Activated T-cell treated with anti-CD3 and anti-CD28 coated beads, Interleukin-2, amount 50 U/mL, for 24 hours (primary cell): ENCODE measurements around the gene GPR55.

ENCODE experiments used
- DNase-seq: peaks from one replicate; pipeline ENCODE4 v3.0.0-alpha.2; 2020
- H3K27ac Mint-ChIP-seq: 2 replicates; pipeline ENCODE4 v1.8.0; 2020; ENCODE audit warnings: mild to moderate bottlenecking, mixed read lengths
- H3K27me3 Mint-ChIP-seq: 2 replicates; pipeline ENCODE4 v1.8.0; 2020; ENCODE audit warnings: mixed read lengths
- H3K36me3 Mint-ChIP-seq: 2 replicates; pipeline ENCODE4 v1.8.0; 2020; ENCODE audit warnings: low read depth, mixed read lengths
- H3K4me1 Mint-ChIP-seq: 2 replicates; pipeline ENCODE4 v1.8.0; 2020; ENCODE audit warnings: low read depth, mixed read lengths
- H3K4me3 Mint-ChIP-seq: 2 replicates; pipeline ENCODE4 v1.8.0; 2020; ENCODE audit warnings: mild to moderate bottlenecking, moderate library complexity, mixed read lengths
- H3K9me3 Mint-ChIP-seq: 2 replicates; pipeline ENCODE4 v1.8.0; 2020; ENCODE audit warnings: mixed read lengths

Gene GPR55

GRCh38 chr2:230933521-230934180 lies 8.6 kb upstream of the GPR55 start:
- peaks cover 13% of the 10 kb centered on the region for H3K4me1 Mint-ChIP-seq
- no peak overlapping the region for H3K4me3 Mint-ChIP-seq
- DNase-seq = no peak
- H3K27me3 Mint-ChIP-seq = peaks cover 24% of the 10 kb centered on the region
- H3K36me3 Mint-ChIP-seq = peaks cover 8% of the 10 kb centered on the region
- no peak overlapping the region for H3K27ac Mint-ChIP-seq
- H3K9me3 Mint-ChIP-seq = peaks cover 17% of the 10 kb centered on the region

DNA sequence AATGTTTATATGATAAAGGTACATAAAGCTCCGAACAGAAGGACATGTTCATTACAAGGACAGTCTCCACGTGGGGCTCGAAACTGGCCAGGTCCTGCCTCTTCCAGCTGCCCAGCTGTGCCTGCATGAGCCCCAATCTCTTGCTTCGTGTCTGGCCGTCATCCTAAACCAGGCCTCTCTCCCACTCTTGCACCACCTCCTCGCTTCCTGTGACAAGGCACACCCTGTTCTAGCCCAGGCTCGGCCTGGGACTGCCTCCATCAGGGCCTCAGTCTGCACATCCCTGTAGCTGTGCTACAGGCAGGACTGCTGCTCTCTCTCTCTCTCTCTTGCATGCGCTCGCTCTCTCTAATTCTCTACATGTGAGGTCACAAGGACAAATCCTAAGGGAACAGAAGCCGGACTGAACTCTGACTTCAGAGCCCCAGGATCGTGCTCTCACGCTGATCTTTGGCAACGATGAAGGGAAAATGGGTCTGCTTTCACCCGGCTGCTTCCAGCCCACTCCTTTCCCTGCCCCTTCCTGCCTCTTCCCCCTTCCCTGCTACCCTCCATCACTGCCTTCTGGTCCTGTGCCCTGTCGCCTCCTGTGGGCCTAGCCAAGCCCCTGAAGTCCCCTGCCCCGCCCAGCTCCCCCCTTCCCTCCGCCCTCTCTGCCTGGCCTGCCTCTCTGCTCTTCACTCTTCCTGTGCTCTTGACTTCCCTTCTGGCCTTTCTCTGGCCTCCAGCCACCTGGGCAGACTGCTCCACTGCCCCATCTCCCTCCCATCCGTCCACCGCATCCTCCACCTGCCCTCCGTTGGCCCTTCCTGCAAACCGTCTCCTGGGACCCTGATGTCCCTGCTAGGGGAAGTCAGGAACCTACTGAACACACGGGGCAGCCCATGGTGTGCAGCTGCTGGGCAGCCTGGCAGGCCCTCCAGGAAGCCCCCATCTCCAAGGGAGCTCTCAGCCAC lies 7.8 kb upstream of the GPR55 start:
- no peak overlapping the region for H3K4me3 Mint-ChIP-seq
- H3K9me3 Mint-ChIP-seq = peaks cover 17% of the 10 kb centered on the region
- H3K36me3 Mint-ChIP-seq = peaks cover 8% of the 10 kb centered on the region
- DNase-seq = peak; percentile 36
- H3K27ac Mint-ChIP-seq = no peak overlapping the region
- peaks cover 24% of the 10 kb centered on the region for H3K27me3 Mint-ChIP-seq
- peaks cover 14% of the 10 kb centered on the region for H3K4me1 Mint-ChIP-seq

DNA sequence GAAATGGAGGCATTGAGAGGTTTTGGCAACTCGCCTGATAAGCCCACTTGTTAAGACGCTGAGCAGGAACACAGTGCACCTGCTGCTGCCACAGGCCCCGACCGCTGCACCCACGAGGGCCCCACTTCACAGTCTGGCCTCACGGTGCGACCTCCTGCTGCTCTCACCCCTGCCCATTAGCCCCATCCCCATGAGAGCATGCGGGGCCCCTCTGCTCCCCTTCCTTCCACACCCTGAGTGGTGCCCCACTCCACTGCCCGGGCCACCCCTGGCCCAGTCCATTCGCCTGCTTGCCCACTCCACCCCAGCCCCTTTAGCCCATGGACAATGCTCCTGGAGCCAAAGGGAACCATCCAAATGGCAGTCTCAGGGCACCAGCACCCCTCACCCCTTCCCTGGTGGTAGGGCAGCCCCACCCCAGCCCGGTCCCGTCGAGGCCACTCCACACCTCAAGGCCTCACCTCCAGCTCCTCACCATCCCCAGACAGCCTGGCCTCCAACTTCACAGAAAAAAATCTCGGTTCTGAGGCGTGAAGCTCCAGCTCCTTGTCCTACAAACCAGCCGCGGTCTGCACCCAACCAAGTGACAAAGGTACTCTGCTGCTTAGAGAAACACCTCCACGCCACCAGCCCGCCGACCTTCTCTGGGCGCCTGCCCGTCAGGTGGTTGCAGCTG lies 6.7 kb upstream of the GPR55 start:
- no peak overlapping the region for H3K27ac Mint-ChIP-seq
- H3K4me1 Mint-ChIP-seq = peaks cover 24% of the 10 kb centered on the region
- peak; percentile 31 for DNase-seq
- H3K27me3 Mint-ChIP-seq = peaks cover 27% of the 10 kb centered on the region
- H3K9me3 Mint-ChIP-seq = peaks cover 12% of the 10 kb centered on the region
- no peak overlapping the region for H3K4me3 Mint-ChIP-seq
- peaks cover 8% of the 10 kb centered on the region for H3K36me3 Mint-ChIP-seq

GRCh38 chr2:230930928-230931555 lies 6.0 kb upstream of the GPR55 start:
- DNase-seq = no peak
- H3K9me3 Mint-ChIP-seq = peaks cover 7% of the 10 kb centered on the region
- peaks cover 6% of the 10 kb centered on the region for H3K36me3 Mint-ChIP-seq
- H3K27me3 Mint-ChIP-seq = peaks cover 27% of the 10 kb centered on the region
- H3K27ac Mint-ChIP-seq = no peak overlapping the region
- peaks cover 27% of the 10 kb centered on the region for H3K4me1 Mint-ChIP-seq
- H3K4me3 Mint-ChIP-seq = no peak overlapping the region

DNA sequence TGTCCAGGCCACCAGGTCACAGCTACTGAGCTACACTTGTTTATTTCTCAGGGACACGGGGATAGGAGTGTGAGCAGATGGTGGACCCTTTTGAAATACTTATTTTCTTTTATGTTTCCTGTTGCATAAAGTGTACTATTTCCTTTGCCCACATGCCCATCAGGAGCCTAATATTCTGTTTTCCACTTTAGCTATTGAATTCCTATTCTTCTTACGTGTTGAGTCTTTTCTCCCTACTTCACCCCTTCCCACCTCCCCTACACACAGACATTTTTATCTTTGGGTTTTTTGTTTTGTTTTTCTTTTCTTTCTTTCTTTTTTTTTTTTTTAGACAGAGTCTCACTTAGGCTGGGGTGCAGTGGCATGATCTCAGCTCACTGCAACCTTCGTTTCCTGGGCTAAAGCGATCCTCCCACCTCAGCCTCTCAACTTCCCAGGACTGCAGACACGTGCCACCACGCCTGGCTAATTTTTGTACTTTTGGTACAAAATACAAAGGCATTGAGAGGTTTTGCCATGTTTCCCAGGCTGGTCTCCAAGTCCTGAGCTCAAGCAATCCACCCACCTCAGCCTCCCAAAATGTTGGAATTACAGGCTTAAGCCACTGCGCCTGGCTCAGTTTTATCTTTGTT lies 5.2 kb upstream of the GPR55 start:
- H3K36me3 Mint-ChIP-seq = peaks cover under 1% of the 10 kb centered on the region
- H3K27ac Mint-ChIP-seq = no peak overlapping the region
- H3K9me3 Mint-ChIP-seq = peaks cover under 1% of the 10 kb centered on the region
- DNase-seq = no peak
- peaks cover 35% of the 10 kb centered on the region for H3K4me1 Mint-ChIP-seq
- H3K27me3 Mint-ChIP-seq = peaks cover 22% of the 10 kb centered on the region
- no peak overlapping the region for H3K4me3 Mint-ChIP-seq

GRCh38 chr2:230929381-230930148 lies 4.5 kb upstream of the GPR55 start:
- DNase-seq = peak; percentile 31
- no peak overlapping the region for H3K4me3 Mint-ChIP-seq
- H3K4me1 Mint-ChIP-seq = peaks cover 42% of the 10 kb centered on the region
- H3K36me3 Mint-ChIP-seq = no peaks in the 10 kb centered on the region
- no peak overlapping the region for H3K27ac Mint-ChIP-seq
- peaks cover 20% of the 10 kb centered on the region for H3K27me3 Mint-ChIP-seq
- no peaks in the 10 kb centered on the region for H3K9me3 Mint-ChIP-seq

DNA sequence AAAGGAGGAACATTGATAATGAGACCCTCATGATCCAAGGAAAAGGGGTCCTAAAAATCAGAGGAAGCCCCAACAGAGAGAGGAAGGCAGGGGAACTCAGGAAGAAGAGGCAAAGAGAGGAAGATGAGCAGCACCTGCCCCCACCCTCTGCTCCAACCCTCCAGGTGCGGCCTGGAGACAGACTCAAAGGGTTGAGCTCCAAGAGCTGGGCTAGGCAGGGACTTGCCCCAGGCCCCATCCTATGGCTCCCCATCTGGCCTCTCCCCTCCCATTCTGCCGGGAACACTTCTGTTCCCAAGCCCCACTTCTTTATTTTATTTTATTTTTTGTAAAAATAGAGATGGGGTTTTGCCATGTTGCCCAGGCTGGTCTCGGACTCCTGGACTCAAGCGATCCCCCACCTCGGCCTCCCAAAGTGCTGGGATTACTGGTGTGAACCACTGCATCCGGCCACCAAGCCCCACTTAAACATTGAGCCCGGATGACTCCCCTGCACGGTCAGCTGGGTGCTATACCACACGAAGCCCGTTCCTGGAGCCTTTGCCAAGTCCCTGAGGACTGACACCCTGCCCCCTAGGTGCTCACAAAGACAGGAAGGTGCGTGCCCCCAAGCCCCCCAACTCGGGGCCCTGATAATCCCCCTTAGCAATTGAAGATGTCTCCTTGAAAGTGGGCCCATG lies 3.8 kb upstream of the GPR55 start:
- DNase-seq = peak; percentile 26
- no peaks in the 10 kb centered on the region for H3K36me3 Mint-ChIP-seq
- no peak overlapping the region for H3K4me3 Mint-ChIP-seq
- H3K4me1 Mint-ChIP-seq = peaks cover 49% of the 10 kb centered on the region
- no peaks in the 10 kb centered on the region for H3K9me3 Mint-ChIP-seq
- no peak overlapping the region for H3K27ac Mint-ChIP-seq
- peaks cover 14% of the 10 kb centered on the region for H3K27me3 Mint-ChIP-seq

DNA sequence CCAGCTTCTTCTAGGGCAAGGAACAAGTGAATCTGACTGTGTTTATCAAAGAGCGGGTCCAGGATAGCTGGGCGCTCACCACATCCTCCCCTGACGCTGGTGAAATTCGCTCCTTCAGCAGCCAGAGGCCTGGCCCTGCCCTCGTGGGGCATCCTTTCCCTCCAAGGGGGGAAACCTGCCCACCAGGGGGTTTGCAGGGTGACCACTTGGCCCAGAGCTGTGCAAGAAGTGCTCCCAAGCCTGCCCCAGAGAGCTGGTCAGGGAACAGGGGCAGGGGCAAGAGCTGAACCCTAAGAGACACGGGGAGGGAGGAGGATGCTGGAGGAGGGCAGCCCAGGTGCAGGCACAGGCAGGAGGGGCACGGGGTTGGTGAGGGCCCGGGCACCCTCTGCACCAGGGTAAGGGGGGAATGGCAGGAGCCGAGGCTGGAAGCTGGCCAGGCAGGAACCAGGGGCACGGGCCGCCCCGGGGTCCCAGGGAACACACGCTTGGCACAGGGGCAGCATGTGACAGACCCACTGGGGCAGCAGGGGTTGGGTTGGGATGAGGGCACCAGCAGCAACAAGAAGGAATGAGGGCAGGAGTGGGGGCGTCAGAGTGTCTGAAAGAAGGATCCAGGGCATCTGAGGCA lies 2.8 kb upstream of the GPR55 start:
- peak overlapping the region; percentile 29 for H3K4me3 Mint-ChIP-seq
- no peak overlapping the region for H3K27ac Mint-ChIP-seq
- peaks cover 14% of the 10 kb centered on the region for H3K27me3 Mint-ChIP-seq
- peak; percentile 42 for DNase-seq
- peaks cover 59% of the 10 kb centered on the region for H3K4me1 Mint-ChIP-seq
- H3K9me3 Mint-ChIP-seq = no peaks in the 10 kb centered on the region
- H3K36me3 Mint-ChIP-seq = no peaks in the 10 kb centered on the region

GRCh38 chr2:230925879-230926765 lies 1.1 kb upstream of the GPR55 start:
- Mint-ChIP-seq H3K36me3 (no peaks in the 10 kb centered on the region), H3K27ac (peak overlapping the region; percentile 96), H3K4me3 (peak overlapping the region; percentile 79), H3K9me3 (no peaks in the 10 kb centered on the region), H3K4me1 (peaks cover 63% of the 10 kb centered on the region), H3K27me3 (peaks cover 9% of the 10 kb centered on the region)
- peak; percentile 70 for DNase-seq

DNA sequence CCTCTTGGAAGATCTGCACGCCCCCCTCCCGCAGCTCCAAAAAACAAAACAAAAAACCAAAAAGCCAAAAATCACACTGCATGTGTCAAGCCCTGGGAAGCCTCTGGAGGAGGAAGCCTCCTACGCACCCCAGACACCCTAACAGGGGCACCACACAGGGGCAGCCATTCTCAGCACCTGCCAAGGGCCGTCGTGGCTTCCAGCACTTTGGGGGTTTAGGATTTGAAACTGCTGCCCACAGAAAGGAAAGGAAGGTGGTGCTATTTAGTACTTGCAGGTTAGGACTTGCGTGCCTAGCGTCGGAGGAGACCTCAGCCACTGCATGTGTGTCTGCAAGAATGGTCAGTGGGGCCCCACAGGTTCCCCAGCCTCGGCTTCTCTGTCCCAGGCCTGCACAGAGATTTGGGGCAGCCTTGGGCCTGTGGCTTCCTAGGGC lies 419 bp upstream of the GPR55 start:
- no peaks in the 10 kb centered on the region for H3K9me3 Mint-ChIP-seq
- no peaks in the 10 kb centered on the region for H3K36me3 Mint-ChIP-seq
- DNase-seq = peak; percentile 69
- peak overlapping the region; percentile 96 for H3K27ac Mint-ChIP-seq
- H3K4me1 Mint-ChIP-seq = peaks cover 67% of the 10 kb centered on the region
- peak overlapping the region; percentile 79 for H3K4me3 Mint-ChIP-seq
- peaks cover 9% of the 10 kb centered on the region for H3K27me3 Mint-ChIP-seq

DNA sequence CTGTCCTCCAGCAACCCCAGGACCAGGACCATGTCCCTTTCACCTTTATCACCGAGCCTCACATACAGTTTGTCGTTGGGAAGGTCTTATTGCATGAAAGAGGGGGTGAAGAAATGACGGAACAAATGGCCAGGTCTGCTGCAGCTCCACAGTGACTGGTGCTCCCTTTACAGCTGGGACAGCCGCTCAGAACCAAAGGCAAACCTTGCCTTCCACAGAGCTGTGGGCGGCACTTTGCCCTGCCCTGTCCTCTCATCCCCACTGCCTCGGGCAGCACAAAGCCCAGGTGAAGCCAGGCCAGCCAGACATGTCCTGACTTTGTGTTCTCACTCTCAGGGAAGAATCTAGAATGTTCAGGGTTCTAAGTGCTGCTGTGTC lies 961 bp downstream of the GPR55 start:
- no peaks in the 10 kb centered on the region for H3K36me3 Mint-ChIP-seq
- H3K4me3 Mint-ChIP-seq = peak overlapping the region; percentile 79
- no peak for DNase-seq
- H3K27ac Mint-ChIP-seq = peak overlapping the region; percentile 96
- peaks cover 3% of the 10 kb centered on the region for H3K27me3 Mint-ChIP-seq
- H3K4me1 Mint-ChIP-seq = peaks cover 81% of the 10 kb centered on the region
- no peaks in the 10 kb centered on the region for H3K9me3 Mint-ChIP-seq
